ENCODE measurements around the gene NCOA4.

DNA sequence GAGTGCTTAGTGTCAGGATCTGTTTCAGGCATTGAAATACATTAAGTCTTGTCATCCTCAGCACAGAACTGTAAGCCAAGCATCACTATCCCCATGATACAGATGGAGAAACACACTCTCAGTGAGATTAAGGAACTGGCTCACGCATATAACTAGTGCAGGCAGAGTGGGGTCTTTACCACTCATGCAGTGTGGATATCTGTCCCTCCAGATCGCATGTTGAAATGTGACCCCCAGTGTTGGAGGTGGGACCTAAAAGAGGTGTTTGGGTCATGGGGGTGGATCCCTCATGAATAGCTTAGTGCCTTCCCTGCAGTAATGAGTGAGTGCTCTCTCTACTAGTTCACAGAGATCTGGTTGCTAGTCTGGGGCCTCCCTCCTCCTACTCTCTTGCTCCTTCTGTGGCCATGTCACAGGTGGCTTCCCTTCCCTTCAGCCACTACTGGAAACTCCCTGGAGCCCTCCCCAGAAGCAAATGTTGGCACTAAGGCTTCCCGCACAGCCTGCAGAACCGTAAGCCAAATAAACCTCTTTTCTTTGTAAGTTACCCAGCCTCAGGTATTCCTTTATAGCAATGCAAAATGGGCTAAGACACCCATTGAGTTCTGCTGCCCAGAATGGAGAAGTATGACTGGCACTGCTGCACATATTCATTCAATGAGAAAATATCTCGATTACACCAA is 47.4 kb upstream of the NCOA4 start:
- TF ChIP-seq EZH2 (IDR thresholded peaks at IDR 0.05; ENCODE audit: low read depth, low read length, severe bottlenecking) (no peak), YY1 (IDR thresholded peaks at IDR 0.05; ENCODE audit: low read depth, low read length) (no peak), JUND (IDR thresholded peaks at IDR 0.05; ENCODE audit: low read length) (no peak), CHD1 (IDR thresholded peaks at IDR 0.05; ENCODE audit: low read depth, low read length) (no peak), ATF3 (IDR thresholded peaks at IDR 0.05; ENCODE audit: insufficient read depth, low read depth, low read length) (no peak)
- TF ChIP-seq, protein P1, sequence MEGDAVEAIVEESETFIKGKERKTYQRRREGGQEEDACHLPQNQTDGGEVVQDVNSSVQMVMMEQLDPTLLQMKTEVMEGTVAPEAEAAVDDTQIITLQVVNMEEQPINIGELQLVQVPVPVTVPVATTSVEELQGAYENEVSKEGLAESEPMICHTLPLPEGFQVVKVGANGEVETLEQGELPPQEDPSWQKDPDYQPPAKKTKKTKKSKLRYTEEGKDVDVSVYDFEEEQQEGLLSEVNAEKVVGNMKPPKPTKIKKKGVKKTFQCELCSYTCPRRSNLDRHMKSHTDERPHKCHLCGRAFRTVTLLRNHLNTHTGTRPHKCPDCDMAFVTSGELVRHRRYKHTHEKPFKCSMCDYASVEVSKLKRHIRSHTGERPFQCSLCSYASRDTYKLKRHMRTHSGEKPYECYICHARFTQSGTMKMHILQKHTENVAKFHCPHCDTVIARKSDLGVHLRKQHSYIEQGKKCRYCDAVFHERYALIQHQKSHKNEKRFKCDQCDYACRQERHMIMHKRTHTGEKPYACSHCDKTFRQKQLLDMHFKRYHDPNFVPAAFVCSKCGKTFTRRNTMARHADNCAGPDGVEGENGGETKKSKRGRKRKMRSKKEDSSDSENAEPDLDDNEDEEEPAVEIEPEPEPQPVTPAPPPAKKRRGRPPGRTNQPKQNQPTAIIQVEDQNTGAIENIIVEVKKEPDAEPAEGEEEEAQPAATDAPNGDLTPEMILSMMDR (IDR thresholded peaks at IDR 0.05; ENCODE audit: control extremely low read depth in 1 of 3, insufficient read depth in 1 of 3, low read depth in 1 of 3, low read length in 3 of 3): no peak
